A673 (cell line): Measurements from ENCODE around the gene MORN4. TPM values are rescaled to one million over a fixed set of nuclear protein-coding genes. Genes with fewer than 3 reads are reported as not detected.

Experiments used
- Bru-seq: library from RNA; stranded (reverse); fragments of 400-500 nt; gene quantifications from one replicate; lab custom pipeline; 2021; lab: Mats Ljungman, UMichigan
- BruChase-seq, 2 experiments: library from RNA; stranded (reverse); fragments of 400-500 nt; gene quantifications; one replicate each; lab custom pipeline; 2021; lab: Mats Ljungman, UMichigan
- BruUV-seq: library from RNA; stranded (reverse); fragments of 400-500 nt; replicated peaks from 2 replicates; lab custom pipeline; 2021; lab: Mats Ljungman, UMichigan
- CTCF ChIA-PET: fragments of 300-600 bp; sonication (Branson Sonifier 250); formaldehyde crosslinking; loops from one replicate; lab custom pipeline; 2022; ENCODE audit warnings: antibody characterized with exemption; lab: Charles Lee
- POLR2A ChIA-PET: fragments of 300-600 bp; sonication (Branson Sonifier 250); formaldehyde crosslinking; loops from one replicate; lab custom pipeline; 2022; ENCODE audit warnings: antibody characterized with exemption; ENCODE audit not compliant: low non-redundant PET; lab: Charles Lee
- DNase-seq: peaks from one replicate; pipeline ENCODE4 v3.0.0-alpha.2; 2015; ENCODE audit warnings: low spot score
- H3K27ac ChIP-seq: fragments of 200-600 bp; sonication (generic); 2 replicates; pipeline ENCODE4 v1.5.1; 2016; ENCODE audit warnings: mixed run types, low read depth, mild to moderate bottlenecking, mixed read lengths, antibody characterized with exemption, low read length; ENCODE audit not compliant: poor library complexity, severe bottlenecking
- H3K27me3 ChIP-seq: fragments of 200-600 bp; sonication (generic); replicated peaks from 2 replicates; pipeline ENCODE4 v1.6.1; 2017; ENCODE audit warnings: mixed run types, low read depth, mild to moderate bottlenecking, mixed read lengths, antibody characterized with exemption, low read length; ENCODE audit not compliant: insufficient read depth, poor library complexity
- H3K36me3 ChIP-seq: fragments of 200-600 bp; sonication (generic); 2 replicates; pipeline ENCODE4 v1.6.1; 2016; ENCODE audit warnings: mixed run types, mild to moderate bottlenecking, mixed read lengths, antibody characterized with exemption, low read length; ENCODE audit not compliant: insufficient read depth, poor library complexity, severe bottlenecking
- H3K4me1 ChIP-seq: fragments of 200-600 bp; sonication (generic); 2 replicates; pipeline ENCODE4 v1.6.1; 2017; ENCODE audit warnings: mixed run types, mild to moderate bottlenecking, mixed read lengths, antibody characterized with exemption, low read length; ENCODE audit not compliant: insufficient read depth, poor library complexity, severe bottlenecking
- H3K4me3 ChIP-seq: fragments of 200-600 bp; sonication (generic); 2 replicates; pipeline ENCODE4 v1.5.1; 2016; ENCODE audit warnings: low read depth, mixed run types, mild to moderate bottlenecking, mixed read lengths, low read length; ENCODE audit not compliant: poor library complexity, severe bottlenecking
- H3K9me3 ChIP-seq: fragments of 200-600 bp; sonication (generic); 2 replicates; pipeline ENCODE4 v1.6.1; 2016; ENCODE audit warnings: mixed run types, low read depth, mild to moderate bottlenecking, mixed read lengths, antibody characterized with exemption, low read length; ENCODE audit not compliant: poor library complexity, severe bottlenecking
- EZH2 ChIP-seq: fragments of 200-600 bp; sonication (generic); IDR thresholded peaks from 2 replicates; pipeline ENCODE4 v1.6.1; 2017; ENCODE audit warnings: borderline replicate concordance, low read depth, mild to moderate bottlenecking, mixed read lengths, antibody characterized with exemption, low read length; ENCODE audit not compliant: poor library complexity, severe bottlenecking
- intact Hi-C: fragments of 100-400 bp; cut with micrococcal nuclease; formaldehyde crosslinking; loops from one replicate; pipeline ENCODE4 v1.10.0; 2022; ENCODE audit not compliant: unreplicated experiment
- long read RNA-seq: library from polyadenylated mRNA; stranded (forward); transcript quantifications from one replicate; pipeline ENCODE4 v2.0.0, GENCODE V29; 2022
- total RNA-seq: library from RNA; stranded (reverse); gene quantifications from 2 replicates; pipeline ENCODE4 v1.2.3, GENCODE V29; 2021
- TF ChIP-seq, protein P1 (sequence below): fragments of 300-800, 200-600 bp; sonication (generic); conservative IDR thresholded peaks from 2 replicates; pipeline ENCODE4 v1.5.1; 2017; ENCODE audit warnings: low read depth, mild to moderate bottlenecking, antibody characterized with exemption, low read length, moderate library complexity, mixed read lengths

MORN4 gene
- 8.4 and 13.4 TPM in 2 replicates for total RNA-seq
- Bru-seq, nascent RNA: percentile 46 among the genes with signal in this experiment
- percentile 48 among the genes with signal in this experiment for BruChase-seq, experiment 1, labeled RNA remaining after a 2-hour chase
- percentile 51 among the genes with signal in this experiment for BruChase-seq, experiment 2, labeled RNA remaining after a 6-hour chase
- long read RNA-seq, transcript MORN4-201 (5 exons, 2,315 nt): major isoform, 26 of 40 reads
- long read RNA-seq, transcript MORN4-202 (2 exons, 419 nt): minor isoform, 8 of 40 reads
- long read RNA-seq, partial matches to known transcripts: 1 of 40 reads
- long read RNA-seq, other reads (novel, unspliced or antisense): 5 of 40 reads

DNA sequence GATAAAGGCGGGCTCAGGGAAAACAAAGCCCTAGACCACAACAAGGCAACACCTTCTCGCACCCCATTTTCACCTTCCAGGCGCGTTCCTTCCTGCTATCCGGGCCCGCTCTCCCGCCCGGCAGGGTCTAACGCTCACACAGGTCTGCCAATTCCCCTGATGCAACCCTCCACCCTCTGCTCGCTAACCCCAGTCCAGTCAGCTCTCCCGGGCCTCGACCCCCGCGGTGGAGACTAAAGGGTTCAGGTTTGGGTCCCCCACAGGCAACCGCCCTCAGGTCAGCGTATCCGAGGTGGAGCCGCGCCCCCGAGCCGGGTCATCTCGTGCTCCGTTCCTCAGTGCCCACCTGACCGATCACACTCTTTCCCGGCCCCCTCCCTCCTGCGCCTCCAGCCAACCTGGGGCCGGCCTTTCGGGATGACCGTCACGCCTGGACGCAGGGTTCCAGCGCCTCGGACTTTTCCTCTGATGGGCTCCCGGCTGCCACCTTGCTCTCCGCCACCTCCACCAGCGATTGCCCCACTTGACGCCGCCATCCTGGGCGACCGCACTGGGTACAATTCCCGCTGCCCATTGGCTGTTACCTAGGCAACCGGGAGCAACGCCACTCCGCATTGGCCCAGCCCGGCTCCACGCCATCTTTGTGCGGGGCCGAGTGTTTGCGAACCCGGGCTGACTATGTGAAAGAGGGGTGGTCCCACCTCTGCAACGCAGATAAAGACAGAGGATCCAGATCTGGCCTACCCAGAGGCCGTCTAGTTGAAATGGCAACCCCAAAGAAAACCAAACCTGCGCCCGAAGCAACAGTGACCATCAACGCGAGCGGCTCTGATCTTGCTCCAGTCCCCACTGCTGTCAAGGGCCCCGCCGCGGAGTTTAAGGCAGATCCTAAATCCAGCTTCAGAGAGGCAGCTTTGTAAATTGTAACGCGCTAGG, at the start of gene MORN4:
Gene MORN4 (minus strand): TSS at position 552 of the 936 bp plus-strand sequence. CDS start 13,847 bp downstream, outside the sequence.
- no peaks in the 10 kb centered on the region for H3K9me3 ChIP-seq
- no TSS peak for BruUV-seq
- TF ChIP-seq EZH2: no peak
- TF ChIP-seq, protein P1, sequence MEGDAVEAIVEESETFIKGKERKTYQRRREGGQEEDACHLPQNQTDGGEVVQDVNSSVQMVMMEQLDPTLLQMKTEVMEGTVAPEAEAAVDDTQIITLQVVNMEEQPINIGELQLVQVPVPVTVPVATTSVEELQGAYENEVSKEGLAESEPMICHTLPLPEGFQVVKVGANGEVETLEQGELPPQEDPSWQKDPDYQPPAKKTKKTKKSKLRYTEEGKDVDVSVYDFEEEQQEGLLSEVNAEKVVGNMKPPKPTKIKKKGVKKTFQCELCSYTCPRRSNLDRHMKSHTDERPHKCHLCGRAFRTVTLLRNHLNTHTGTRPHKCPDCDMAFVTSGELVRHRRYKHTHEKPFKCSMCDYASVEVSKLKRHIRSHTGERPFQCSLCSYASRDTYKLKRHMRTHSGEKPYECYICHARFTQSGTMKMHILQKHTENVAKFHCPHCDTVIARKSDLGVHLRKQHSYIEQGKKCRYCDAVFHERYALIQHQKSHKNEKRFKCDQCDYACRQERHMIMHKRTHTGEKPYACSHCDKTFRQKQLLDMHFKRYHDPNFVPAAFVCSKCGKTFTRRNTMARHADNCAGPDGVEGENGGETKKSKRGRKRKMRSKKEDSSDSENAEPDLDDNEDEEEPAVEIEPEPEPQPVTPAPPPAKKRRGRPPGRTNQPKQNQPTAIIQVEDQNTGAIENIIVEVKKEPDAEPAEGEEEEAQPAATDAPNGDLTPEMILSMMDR: no peak
- H3K4me1 ChIP-seq: peaks cover 12% of the 10 kb centered on the region
- CTCF ChIA-PET: no interaction called here
- POLR2A ChIA-PET: interaction anchor here (0.7 kb wide), 1 partner anchor 102 kb away, joined by 3 read pairs; no protein-coding TSS in a partner anchor
- peak; percentile 97 for DNase-seq
- H3K27me3 ChIP-seq: no peaks in the 10 kb centered on the region
- peak within 1 kb of the TSS; percentile 74 for H3K4me3 ChIP-seq
- H3K36me3 ChIP-seq: no peaks in the 10 kb centered on the region
- intact Hi-C loops: no loop called here
- H3K27ac ChIP-seq: peak within 1 kb of the TSS; percentile 35

DNA sequence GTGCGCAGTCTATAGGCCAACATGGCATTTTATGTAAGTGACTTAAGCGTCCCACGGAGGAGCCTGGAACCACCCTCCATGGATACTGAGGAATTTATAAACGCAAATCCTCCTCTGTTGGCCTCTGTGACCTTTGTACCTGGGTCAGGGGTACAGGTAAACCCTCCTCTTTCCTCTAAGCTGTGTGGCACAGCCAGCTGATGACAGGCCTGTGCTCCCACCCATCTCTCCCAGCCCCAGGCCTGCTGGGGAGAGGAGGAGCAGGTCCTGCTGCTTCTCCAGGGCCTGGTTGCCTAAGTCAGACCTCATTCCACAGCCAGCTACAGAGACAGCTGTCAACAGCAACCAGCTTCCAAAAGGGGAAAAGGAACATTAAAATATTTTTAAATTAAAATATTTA, 48.7 kb upstream of the MORN4 start:
- BruUV-seq: no TSS peak
- CTCF ChIA-PET: no interaction called here

DNA sequence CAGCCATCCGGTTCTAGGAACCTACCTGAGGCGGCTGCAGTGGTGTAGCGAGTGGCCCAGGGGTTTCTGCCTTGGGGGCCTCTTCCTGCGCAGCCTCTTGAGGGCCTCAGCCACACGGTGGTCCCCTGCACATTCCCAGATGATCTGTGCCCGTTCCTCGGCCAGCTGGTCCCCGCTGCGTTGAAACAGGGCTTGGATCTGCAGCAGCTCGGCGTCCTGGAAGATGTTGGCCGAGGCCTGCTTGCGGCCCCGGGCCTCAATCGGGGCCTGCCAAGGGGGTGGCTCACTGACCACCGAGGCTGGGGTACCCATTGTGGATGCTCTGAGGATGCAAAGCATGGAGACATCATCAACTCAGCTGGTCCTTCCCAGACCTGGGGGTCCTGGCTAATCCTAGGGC, 46.3 kb upstream of the MORN4 start:
- ChIA-PET POLR2A (no interaction called here), CTCF (no interaction called here)
- H3K36me3 ChIP-seq: peaks cover 6% of the 10 kb centered on the region
- no peak overlapping the region for H3K27ac ChIP-seq
- no peaks in the 10 kb centered on the region for H3K9me3 ChIP-seq
- TF ChIP-seq EZH2: no peak
- TF ChIP-seq, protein P1: no peak
- no peak overlapping the region for H3K4me3 ChIP-seq
- BruUV-seq: no TSS peak
- H3K4me1 ChIP-seq: no peaks in the 10 kb centered on the region
- no peaks in the 10 kb centered on the region for H3K27me3 ChIP-seq
- DNase-seq: no peak
- intact Hi-C loops: no loop called here

More for the DNA sequence above, 48.7 kb upstream of the MORN4 start:
- intact Hi-C loops: no loop called here
- H3K4me1 ChIP-seq: no peaks in the 10 kb centered on the region
- POLR2A ChIA-PET: no interaction called here
- TF ChIP-seq, protein P1: no peak
- no peak for TF ChIP-seq EZH2
- no peaks in the 10 kb centered on the region for H3K36me3 ChIP-seq
- H3K9me3 ChIP-seq: no peaks in the 10 kb centered on the region
- no peak overlapping the region for H3K27ac ChIP-seq
- H3K4me3 ChIP-seq: no peak overlapping the region
- DNase-seq: no peak
- H3K27me3 ChIP-seq: no peaks in the 10 kb centered on the region
